ENCODE measurements around the gene RAB13. TPM values are rescaled to one million over a fixed set of nuclear protein-coding genes. Genes with fewer than 3 reads are reported as not detected.

The RAB13 gene
- total RNA-seq, 4 donors from 2014 or later = 40.1 to 97.9 (median 64.1) TPM

DNA sequence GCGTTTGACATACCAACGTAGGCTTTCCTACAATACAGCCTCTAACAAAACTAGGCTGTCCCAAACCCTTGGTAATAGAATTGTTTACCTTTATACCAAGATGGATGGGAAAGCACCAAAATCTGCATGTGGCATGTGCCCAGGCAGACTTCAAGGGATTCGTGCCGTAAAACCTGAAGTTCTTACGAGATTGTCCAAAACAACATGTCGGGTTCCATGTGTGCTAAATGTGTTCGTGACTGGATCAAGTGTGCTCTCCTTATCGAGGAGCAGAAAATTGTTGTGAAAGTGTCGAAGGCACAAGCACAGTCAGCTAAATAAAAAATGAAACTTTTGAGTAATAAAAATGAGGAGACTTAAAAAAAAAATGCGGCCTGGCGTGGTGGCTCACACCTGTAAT, 9.5 kb upstream of the RAB13 start:
- TF ChIP-seq, protein P1, sequence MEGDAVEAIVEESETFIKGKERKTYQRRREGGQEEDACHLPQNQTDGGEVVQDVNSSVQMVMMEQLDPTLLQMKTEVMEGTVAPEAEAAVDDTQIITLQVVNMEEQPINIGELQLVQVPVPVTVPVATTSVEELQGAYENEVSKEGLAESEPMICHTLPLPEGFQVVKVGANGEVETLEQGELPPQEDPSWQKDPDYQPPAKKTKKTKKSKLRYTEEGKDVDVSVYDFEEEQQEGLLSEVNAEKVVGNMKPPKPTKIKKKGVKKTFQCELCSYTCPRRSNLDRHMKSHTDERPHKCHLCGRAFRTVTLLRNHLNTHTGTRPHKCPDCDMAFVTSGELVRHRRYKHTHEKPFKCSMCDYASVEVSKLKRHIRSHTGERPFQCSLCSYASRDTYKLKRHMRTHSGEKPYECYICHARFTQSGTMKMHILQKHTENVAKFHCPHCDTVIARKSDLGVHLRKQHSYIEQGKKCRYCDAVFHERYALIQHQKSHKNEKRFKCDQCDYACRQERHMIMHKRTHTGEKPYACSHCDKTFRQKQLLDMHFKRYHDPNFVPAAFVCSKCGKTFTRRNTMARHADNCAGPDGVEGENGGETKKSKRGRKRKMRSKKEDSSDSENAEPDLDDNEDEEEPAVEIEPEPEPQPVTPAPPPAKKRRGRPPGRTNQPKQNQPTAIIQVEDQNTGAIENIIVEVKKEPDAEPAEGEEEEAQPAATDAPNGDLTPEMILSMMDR (IDR thresholded peaks at IDR 0.05; ENCODE audit: low read depth) = no peak

DNA sequence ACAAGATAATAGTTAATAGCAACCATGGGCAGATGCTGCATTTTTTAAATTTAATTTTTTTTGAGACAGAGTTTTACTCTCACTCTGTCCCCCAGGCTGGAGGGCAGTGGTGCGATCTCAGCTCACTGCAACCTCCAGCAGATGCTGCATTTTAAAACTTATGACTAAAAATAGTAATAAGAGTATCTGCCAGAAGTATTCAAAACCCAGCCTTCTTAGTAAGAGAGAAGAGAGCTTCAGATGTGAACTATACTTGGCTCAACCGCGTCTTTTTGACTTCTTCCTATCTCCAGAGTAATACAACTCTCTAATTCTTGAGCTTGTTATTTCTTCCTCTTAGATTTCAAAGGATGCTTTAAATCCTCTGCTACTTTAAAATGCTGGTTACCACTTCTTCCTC, 9.1 kb upstream of the RAB13 start:
- TF ChIP-seq, protein P1 (IDR thresholded peaks at IDR 0.05; ENCODE audit: low read depth) = no peak

DNA sequence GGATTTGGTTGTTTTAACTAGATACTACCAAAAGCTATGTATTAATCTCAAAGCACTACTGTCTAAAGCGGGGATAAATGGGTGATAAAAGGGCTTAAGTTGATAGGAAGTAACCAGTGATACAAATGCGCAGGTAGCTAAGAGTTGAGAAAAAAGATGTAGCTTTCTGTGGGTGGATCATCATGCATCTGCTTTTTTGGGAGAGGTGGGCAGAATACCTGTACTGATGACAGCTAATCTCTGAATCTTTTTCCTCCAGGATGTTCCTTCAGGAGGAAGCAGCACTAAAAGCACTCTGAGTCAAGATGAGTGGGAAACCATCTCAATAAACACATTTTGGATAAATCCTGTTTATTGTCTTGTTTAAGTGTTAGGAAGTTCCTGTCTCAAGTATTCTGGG, 5.7 kb upstream of the RAB13 start:
- TF ChIP-seq, protein P1 (IDR thresholded peaks at IDR 0.05; ENCODE audit: low read depth) = no peak

DNA sequence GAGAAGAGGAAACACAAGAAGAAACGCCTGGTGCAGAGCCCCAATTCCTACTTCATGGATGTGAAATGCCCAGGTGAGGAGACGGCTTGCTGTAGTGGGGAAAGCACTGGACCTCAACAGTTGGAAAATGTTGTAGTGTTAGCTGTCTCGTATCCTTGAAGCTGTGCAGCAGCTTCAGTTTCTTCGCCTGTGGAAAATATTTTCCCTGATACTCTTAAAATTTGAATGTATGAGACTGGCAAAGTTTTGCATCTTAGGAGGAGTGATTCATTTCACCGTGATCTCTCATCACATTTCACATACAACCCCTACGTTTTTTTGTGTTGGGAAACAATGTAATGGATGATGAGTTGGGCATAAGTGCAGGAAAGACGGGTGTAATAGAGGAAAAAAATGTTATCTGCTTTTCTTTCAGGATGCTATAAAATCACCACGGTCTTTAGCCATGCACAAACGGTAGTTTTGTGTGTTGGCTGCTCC, 5.1 kb upstream of the RAB13 start:
- TF ChIP-seq, protein P1 (IDR thresholded peaks at IDR 0.05; ENCODE audit: low read depth) = no peak

DNA sequence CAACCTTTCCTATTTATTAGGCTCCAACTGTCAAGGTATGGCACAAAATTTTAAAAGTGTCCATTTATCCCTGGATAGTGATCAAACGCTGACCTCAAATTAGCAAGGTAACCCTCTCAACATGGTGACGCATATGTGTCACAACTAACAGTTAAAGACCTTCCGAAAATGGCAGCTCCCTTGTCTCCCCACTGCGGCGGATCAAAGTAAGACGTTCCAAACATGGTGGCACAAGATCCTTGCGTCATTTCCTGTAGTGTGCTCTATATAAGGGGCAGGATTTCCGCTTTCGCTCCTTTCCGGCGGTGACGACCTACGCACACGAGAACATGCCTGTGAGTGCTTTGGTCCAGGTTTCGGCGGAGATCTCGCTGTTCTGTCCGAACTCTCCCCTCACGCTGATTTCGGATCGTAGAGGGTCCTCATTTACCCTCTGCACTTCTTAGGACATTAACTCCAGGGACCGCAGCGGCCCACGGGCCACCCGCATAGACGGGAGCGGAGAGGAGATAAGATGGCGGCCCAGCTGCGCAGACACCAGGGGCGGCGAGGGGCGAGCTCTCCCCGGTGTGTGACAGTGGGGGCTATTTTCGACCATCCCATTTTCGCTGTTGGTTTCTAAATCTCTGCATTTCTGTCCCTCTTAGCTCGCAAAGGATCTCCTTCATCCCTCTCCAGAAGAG, 4.5 kb upstream of the RAB13 start, which contains the start of gene RPS27:
Gene RPS27, plus strand, starts transcription at position 295 of the 683 bp plus-strand sequence. Its CDS starts 35 bp downstream, at position 330.
- TF ChIP-seq, protein P1 (IDR thresholded peaks at IDR 0.05; ENCODE audit: low read depth) = no peak

DNA sequence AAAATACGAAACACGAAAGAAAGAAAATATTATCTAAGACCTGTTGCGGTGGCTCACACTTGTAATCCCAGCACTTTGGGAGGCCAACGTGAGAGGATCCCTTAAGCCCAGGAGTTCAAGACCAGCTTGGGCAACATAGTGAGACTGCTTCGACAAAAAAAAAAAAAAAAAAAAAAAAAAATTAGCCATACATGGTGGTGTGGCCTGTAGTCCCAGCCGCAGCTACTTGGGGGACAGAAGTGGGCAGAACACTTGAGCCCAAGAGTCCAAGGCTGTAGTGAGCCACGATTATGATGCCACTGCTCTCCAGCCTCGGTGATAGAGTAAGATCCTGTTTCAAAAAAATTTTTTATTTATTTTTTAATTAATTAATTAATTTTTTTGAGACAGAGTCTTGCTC, 1.5 kb upstream of the RAB13 start:
- TF ChIP-seq, protein P1 (IDR thresholded peaks at IDR 0.05; ENCODE audit: low read depth) = no peak

DNA sequence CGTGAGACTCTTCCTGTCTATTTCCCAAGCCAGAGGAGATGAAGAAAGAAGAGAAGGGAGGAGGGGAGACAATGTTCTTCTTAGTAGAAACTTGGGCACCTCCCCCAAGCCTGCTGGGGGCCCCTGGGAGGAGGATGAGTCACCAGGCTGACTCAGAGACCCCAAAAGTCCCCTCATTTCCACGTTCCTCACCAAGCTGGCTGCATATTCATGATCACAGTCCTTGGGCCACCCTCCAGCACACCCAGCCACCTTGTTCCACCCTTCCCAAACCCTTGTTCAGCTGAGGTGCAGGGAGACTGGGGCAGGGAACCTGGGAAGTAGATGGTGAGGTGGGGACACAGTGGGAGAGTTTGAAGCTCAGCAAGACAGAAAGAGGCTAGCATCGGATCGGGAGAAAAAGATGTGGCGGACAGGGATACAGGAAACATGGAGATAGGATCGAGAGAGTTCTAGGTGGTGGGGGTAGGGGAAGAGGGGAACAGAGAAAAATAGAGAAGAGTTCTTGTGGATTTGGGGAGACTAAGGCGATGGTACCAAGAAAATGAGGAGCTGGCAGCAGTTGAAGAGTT, 712 bp downstream of the RAB13 start:
- TF ChIP-seq, protein P1 (IDR thresholded peaks at IDR 0.05; ENCODE audit: low read depth) = no peak

Data from subcutaneous adipose tissue (tissue), 4 donors.